IPS DF 4.7 (cell line): ENCODE measurements around the gene MAPRE3.
A peak's percentile ranks its signal among the peaks of the same experiment; 100 is the strongest.

Experiments
- DNase-seq: peaks from one replicate; pipeline ENCODE4 v3.0.0-alpha.2; 2013; ENCODE audit warnings: low spot score; ENCODE audit errors: extremely low read depth

Gene MAPRE3

DNA sequence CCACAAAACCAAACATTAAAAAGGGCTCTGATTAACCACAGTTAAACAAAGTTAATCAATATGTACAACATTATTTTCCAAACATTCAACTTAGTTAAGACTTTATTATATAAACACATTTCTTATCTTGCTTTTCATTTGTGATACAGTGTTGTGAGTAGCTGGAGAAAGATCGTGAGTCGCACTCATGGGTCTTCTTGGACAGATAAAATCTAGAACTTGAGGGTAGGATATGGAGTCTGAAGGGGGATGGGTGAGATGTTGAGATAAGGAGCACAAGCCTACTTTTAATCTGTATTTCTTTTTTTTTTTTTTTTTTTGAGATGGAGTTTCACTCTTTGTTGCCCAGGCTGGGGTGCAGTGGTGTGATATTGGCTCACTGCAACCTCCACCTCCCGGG lies 39.7 kb downstream of the MAPRE3 start:
- no peak for DNase-seq

DNA sequence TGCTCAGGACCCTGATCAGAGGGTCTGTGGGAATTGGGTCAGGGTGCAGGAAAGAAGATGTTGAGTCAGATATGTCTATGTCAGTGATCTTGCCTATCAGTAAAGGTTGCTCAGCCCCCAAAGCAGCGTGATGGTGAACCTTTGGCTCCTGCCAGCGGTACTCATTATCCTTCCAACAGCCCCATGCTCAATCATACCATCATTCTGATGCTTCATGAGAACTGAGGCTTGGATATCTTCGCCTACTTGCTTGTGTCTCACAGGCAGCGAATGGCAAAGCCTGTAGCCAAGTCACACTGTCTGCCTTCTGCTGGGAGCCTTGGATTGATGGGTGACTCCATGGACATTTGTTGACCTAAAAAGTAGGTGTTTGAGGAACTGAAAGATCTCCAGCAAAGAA lies 43.3 kb downstream of the MAPRE3 start:
- no peak for DNase-seq

DNA sequence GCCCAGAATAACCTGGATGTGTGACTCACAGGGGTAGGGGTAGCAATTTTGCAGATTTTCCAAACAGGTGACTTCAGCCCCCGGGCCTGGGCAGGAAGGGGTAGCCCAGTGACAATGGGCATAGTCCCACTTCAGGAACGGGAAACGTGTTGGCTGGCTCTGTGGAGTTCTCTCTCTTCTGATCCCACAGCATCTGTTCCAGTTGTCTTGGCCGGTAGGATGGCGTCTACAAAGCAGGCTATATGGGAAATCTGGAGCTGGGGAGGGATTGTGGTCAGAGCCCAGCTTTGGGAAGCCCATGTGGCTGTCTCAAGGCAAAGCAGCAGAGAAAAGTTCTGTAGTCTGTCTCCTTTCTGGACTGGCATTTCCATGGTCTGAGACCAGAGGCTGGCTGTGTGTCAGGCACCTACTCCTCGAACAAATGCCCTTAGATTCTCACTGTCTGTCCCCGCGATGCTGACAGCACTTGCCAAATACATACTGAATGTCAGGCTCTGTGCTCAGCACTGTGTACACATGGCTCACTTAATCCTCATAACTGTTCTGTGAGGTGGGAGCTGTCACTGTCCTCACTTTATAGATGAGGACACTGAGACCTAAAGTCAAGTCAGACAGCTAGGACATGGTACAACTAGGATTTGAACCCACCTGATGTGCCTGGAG lies 44.5 kb downstream of the MAPRE3 start:
- DNase-seq: no peak

DNA sequence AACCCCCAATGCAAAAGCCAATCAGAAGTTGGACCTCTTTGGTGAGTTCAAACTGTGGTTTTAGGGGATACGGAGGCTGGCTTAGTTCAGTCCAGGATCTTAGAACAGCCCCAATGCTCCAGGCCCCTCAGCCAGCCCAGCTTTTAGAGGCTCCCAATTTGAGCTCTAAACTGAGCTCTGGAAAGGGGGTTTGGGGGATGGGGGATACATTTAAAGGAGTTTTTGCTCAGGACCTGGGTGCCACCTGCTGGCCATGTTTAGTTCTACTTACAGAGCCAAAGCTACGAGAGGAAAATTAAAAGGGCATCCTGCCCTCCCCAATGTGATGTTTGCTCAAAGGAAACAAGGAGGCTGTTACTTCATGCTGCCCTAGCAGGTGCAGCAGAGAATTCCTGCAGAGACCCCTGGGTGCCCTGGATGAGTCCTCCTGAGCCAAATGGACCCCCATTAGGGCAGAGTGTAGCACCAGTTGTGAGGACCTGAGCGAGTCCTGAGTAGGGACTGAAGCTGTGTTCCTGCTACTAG lies 46.4 kb downstream of the MAPRE3 start:
- DNase-seq: peak; percentile 74

DNA sequence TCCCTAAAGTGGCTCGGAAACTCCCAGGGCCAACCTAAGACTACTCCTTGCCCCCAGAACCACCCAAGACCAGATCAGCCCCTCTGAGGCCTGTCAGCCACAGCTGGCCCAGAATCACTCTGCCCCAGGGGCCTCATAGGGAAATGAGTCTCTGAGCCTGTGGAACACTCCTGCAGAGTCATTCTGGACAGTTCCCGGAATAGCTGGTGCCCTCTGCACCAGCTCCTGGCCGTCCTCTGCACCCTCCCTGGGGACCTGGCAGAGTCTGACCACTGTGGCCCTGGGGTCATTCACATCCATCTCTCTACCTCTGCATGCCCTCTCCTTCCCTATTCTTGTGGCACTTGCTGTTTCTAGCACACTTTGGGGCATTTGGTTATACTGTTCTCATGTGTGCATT lies 47.7 kb downstream of the MAPRE3 start:
- DNase-seq: no peak

DNA sequence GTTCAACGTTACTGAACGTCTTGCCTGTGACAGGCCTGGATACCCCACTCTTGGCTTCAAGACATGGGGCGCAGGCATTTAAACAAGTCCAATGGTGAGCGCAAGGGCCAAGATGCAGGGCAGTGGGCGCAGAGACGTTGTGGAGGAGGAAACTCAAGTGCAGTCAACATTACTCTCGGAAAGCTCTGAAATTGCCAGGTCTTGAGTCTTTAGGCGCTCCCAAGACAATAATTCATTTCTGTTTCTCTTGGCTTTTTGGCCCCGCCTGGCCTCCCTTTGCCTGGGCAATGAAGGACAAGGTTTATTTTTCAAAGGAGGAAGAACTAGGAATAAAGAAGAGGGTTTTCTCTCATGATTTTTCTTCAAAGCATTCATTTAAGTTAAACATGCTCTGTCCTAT lies 49.0 kb downstream of the MAPRE3 start:
- no peak for DNase-seq

DNA sequence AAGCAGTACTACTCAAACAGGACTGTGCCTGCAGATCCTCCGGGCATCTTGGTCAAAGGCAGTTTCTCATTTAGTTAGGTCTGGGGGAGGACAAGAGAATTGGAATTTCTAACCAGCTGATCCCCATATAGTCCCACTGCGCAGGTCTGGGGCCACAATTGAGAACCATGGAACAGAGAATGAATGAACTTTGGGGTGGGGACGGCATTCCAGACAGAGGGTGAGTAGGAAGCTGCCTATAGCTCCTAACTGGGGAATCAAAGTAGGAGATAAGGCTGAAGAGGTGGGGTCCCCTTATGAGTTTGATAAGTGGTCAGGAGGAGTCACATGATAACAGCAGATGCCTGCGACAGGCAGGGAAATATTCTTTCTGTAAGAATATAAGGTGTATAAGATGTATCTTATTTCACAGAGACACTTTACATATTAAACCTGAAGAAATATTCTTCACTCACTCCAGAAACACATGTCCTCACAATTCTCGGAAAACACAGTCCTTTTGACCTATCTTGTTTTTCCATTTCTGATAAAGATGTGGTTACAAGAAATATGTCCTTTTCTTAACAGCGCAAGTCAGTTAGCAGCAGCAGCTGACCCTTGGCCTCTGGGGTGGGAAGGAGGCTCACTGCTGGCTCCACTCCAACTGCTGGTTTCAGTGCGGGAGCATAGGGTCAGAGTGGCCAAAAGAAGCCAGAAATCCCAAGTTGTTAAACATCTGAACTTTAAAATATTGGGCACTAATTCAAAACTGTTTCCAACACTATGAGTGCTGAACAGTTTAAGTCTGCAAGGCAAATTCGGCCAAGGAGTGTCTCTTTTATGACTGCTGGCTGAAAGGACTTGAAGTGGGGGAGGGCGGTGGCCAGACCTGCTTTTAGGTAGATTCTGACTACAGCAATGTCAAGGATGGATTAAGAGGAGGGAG lies 49.8 kb downstream of the MAPRE3 start:
- DNase-seq: no peak

DNA sequence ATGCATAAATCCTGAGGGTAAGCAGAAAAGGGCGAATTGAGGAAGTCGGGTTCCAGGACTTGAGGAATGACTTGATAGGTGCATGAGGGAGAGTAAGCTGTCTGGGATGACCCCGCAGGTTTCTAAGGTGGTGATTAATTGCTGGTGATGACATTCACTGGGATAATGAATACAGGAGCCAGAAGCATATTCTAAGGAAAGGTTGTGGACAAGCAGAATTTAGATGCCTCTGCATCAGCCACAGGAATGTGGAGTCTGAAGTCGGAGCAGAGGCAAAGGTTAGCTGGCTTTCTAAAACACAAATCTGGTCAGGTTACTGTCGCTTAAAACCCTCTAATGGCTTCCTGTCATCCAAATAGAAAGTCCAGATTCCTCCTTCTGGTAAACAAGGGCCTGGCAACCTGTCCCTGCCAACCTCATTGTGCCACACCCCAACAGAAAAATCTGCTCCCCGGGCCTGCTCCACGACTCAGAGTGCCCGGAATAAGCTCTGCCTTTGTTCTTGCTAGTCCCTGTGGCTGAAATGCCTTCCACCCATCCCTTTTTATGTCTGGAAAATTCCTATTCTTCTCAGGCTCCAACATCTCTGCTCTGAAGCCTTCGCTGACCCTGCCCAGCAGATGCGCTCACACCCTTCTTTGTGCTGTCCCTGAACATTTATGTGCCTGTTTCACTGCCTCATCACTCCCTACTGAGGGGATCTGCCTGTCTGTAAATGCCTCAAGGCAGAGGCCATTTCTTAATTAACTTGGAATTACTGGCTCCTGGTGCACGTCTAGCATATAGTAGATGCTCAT lies 51.0 kb downstream of the MAPRE3 start:
- no peak for DNase-seq

DNA sequence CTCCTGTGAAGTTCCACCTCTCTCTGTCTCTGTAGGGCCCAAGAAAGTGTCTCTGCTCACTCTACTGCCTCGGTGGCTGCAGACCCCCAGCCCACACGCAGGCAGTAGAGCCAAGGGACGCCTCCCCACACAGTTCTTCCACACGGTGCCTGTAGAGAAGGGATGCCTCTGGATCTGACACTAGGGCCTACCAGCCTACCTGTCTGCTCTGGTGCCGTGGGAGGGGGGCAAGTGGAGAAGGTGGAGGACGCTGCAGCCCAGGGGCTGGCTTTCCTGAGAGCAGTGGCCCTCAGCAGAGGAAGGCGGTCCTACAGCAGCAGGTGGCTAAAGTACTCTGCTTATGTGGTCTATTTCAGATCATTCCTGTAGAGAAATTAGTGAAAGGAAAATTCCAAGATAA lies 53.3 kb downstream of the MAPRE3 start:
- no peak for DNase-seq

DNA sequence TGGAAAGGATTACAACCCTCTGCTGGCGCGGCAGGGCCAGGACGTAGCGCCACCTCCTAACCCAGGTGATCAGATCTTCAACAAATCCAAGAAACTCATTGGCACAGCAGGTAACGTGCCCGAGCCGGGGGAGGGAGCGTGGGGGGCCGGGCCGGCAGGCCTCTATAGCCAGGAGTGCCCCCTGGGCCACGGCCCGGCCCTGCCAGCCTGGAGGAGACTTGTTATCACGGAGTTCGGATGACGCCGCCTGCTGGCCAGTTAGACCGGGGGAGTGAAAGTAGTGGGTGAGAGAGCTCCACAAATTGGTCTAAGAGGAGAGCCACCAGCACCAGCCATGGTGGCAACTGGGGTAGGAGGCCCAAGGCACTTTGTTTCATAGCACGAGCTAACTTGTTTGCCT lies 53.8 kb downstream of the MAPRE3 start:
- DNase-seq: no peak

DNA sequence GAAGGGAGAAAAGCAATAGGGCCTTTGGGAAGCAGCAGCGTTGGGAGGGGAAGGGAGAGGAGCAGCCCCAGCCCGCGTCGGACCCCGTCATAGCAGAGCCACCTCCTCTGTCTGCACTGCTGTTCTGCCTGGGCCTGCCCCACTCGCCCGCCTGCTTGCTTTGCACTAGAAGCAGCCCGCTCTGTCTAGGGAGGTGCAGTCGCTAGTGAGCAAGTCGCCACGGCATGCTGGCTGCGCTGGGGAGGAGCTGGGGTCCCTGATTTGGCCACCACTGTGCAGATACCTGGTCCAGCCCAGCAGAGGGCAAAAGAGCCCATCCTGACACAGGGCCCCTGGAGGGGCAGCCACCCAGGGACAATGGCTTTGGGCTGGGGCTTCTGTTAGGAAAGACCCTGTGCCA lies 54.4 kb downstream of the MAPRE3 start:
- no peak for DNase-seq

DNA sequence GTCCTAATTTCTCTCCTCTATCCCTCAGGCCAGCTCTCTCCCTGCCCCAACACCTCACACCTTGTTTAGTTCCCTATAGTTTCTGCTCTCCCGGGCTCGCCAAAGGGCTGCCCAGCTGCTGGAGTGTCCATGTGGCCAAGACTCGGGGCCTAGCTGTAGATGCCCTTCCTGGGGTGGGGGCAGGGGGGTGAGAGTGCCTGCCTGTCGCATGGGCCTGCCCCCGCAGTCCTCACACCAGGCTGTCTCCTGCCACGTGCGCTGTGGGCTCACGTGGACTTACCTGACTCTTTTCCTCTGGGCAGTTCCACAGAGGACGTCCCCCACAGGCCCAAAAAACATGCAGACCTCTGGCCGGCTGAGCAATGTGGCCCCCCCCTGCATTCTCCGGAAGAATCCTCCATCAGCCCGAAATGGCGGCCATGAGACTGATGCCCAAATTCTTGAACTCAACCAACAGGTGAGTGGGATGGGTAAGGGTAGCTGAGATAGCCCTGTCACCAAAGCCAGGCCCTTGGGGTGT lies 54.9 kb downstream of the MAPRE3 start:
- no peak for DNase-seq

DNA sequence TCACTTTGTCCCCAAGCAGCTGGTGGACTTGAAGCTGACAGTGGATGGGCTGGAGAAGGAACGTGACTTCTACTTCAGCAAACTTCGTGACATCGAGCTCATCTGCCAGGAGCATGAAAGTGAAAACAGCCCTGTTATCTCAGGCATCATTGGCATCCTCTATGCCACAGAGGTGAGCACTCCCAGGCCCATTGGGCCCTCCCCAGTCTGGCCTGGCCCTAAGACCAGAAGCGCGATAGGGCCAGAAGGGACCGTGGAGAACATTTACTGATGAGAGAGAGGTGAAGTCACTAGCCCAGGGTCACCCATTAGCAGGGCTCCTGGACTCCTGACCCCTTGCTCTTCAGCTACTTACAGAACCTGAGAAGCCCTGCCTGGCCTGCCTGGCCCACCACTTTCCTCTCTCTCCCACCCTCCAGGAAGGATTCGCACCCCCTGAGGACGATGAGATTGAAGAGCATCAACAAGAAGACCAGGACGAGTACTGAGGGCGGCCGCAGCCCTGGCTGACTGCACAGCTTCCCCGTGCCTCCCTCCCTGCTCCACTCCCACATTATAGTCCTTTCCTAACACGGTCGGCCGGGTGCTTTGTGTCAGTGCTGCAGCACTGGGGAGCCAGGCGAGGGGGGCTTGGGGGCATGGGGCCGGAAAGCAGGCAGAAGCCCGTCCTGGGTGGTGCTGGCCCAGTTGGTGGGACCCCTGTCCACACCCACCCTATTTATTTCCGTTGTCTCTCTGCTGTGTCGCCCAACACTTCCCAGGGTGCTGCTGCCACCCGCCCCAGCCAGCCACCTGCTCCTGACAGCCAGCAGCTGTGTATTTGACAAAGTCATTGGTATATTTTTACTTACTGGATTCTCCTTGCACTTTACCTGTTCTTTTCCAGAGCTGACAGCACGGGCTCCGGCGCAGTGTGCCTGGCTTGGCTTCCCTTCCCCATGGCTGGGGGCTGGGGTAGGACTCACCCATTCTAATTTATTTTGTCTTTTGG lies 55.7 kb downstream of the MAPRE3 start:
- no peak for DNase-seq

DNA sequence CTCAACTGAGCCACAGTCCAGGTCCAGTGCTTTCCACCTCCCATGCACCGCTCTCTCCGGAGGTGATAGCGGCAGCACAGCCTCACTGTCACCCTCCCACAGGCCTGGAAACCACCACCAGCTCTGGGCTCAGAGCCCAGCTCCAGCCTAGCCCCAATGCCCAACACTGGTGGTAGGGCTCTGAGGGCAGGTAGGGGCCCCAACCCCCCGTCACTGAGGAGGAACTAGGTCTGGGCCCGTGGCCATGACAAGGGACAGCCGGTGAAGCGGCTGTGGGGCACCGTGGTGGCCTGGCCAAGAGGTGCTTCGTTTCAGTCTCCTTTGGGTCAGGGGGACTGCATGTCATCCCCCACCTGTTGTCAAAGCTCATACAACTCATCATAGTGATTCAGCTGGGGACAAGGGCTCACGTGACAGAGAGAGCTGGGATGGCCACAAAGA lies 56.8 kb downstream of the MAPRE3 start:
- DNase-seq: no peak

DNA sequence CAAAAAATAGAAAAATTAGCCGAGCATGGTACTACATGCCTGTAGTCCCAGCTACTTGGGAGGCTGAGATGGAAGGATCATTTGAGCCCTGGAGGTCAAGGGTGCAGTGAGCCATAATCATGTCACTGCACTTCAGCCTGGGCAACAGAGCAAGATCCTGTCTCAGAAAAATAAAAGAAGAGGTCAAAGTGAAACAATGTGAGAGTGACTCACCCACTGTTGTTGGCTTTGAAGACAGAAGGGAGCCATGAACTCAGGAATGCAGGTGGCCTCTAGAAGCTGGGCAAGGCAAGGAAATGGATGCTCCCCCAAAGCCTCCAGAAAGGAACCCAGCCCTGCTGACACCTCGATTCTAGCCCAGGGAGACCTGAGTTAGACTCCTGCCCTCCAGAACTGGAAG lies 58.6 kb downstream of the MAPRE3 start:
- no peak for DNase-seq

DNA sequence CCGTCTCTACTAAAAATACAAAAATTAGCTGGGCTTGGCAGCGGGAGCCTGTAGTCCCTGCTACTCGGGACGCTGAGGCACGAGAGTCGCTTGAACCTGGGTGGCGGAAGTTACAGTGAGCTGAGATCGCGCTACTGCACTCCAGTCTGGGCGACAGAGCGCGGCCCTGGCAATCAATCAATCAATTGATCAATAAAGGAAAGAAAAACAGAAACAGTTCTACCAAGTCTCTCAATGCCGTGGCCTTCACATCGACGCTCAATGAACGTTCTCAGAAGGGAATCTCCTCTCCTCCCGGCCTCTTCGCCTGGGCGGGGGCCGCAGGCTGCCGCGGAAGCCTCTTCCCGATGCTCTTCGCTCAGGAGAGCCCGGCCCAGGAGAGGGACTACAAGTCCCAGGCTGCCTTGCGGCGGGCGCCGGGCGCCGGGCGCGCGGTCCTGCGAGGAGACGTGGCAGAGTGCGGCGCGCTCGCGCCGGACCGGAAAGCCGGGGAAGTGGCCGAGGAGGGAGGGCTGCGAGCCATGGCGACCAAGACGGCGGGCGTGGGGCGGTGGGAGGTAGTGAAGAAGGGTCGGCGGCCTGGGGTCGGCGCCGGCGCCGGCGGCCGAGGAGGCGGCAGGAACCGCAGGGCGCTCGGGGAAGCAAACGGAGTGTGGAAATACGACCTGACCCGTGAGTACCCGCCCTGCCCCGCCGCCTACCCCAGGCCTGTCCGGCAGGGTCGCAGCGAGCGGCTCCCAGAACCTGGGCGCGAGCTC lies 62.2 kb downstream of the MAPRE3 start, which contains the start of gene TMEM214:
Gene TMEM214, plus strand, starts transcription at position 471 of the 758 bp plus-strand sequence. Its CDS starts 51 bp downstream, at position 522.
- DNase-seq: no peak

DNA sequence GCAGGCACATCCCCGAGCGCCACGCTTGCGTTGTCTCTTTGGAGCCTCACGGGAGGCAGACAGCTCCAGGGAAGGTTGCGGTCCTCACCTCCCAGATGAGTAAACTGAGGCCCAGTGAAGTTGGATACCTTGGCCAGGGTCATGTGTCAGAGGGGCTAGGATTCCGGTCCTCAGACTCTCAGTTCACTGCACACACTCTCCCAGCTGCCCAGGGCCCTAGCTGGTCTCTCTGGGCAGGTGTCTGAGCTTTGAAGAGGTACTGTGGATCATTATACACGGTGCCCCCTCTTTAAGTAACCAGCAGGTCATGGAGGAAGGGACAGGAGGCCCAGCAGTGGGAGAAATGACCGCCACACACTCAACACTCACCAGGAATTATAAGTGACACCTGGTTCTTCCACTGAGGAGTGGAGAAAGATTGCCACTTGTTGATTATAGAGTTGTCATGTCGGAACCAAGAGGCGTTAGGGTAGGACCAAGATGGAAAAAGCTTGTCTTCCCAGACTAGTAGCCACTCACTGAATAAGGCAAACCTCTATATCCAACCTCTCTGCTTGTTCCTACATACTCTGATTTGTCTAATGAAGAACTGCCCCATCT lies 62.9 kb downstream of the MAPRE3 start:
- DNase-seq: no peak

DNA sequence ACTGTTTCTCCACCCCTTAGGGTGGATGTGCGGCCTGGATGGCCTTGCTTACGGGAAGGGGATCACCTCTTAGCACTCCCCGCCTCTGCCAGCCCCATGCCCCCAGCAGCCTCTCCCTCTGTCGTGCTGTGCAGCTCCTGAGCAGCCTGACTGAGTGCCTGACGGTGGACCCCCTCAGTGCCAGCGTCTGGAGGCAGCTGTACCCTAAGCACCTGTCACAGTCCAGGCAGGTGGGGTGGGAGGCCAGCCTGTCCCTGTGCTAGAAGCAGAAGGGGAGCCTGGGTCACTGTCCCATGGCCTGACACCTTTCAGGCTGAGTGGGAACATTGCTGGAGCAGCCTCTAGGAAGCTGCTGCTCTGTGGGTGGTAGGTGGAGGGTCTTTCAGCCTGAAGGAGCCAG lies 67.6 kb downstream of the MAPRE3 start:
- DNase-seq: no peak
